Testis (tissue), 3 donors: ENCODE measurements around the gene TNFAIP8L1. TPM values are rescaled to one million over a fixed set of nuclear protein-coding genes. Genes with fewer than 3 reads are reported as not detected.

Source experiments
- DNase-seq: peaks from one replicate; pipeline ENCODE4 v3.0.0-alpha.2; 2019
- H3K27ac ChIP-seq, 2 donors: fragments of 200-600 bp; sonication (generic); one replicate each; pipeline ENCODE4 v1.5.1; 2019
- H3K27me3 ChIP-seq: fragments of 200-600 bp; sonication (generic); one replicate; pipeline ENCODE4 v1.5.1; 2019
- H3K36me3 ChIP-seq: fragments of 200-600 bp; sonication (generic); one replicate; pipeline ENCODE4 v1.5.1; 2017; ENCODE audit warnings: low read depth; ENCODE audit errors: missing control alignments
- H3K4me1 ChIP-seq: fragments of 200-600 bp; sonication (generic); one replicate; pipeline ENCODE4 v1.5.1; 2019
- H3K4me3 ChIP-seq, 2 donors: fragments of 200-600 bp; sonication (generic); one replicate each; pipeline ENCODE4 v1.5.1; 2017 to 2019
- H3K9me3 ChIP-seq: fragments of 200-600 bp; sonication (generic); one replicate; pipeline ENCODE4 v1.5.1; 2017
- POLR2A ChIP-seq: fragments of 450-650 bp; IDR thresholded peaks from one replicate; pipeline ENCODE4 v1.6.1; 2017; ENCODE audit warnings: antibody characterized with exemption, mild to moderate bottlenecking, moderate library complexity
- WGBS, 2 donors: methylation state at CpG; one replicate each; pipeline ENCODE4 v1.1.5; 2018; 5-methylcytosine and 5-hydroxymethylcytosine counted together
- intact Hi-C: fragments of 100-400 bp; cut with DNase I; formaldehyde crosslinking; loops from one replicate; pipeline ENCODE4 v1.15.1; 2023; ENCODE audit warnings: low total_unique reads
- polyA plus RNA-seq: library from polyadenylated mRNA; stranded (reverse); fragments of 350-450 nt; fragmentation: Illumina TruSeq; extraction: RNeasy Lipid Tissue Mini Kit (QIAGEN cat#74804); gene quantifications from one replicate; pipeline ENCODE4 v1.2.3, GENCODE V29; 2014; ENCODE audit warnings: low read depth, low replicate concordance; ENCODE audit not compliant: insufficient read depth
- total RNA-seq, 2 donors: library from RNA; depleted of rRNA; stranded (reverse); fragments of >200 nt; gene quantifications; one replicate each; pipeline ENCODE4 v1.2.3, GENCODE V29; 2016
- TF ChIP-seq, protein P1 (sequence below), 3 experiments: fragments of 450-650 bp in 2 of 3; fragments of 200-600 bp in 1 of 3; sonication (generic) in 1 of 3; IDR thresholded peaks; one replicate each; pipeline ENCODE4 v1.5.1; 2016 to 2019; ENCODE audit warnings: antibody characterized with exemption in 3 of 3, mild to moderate bottlenecking in 2 of 3, moderate library complexity in 1 of 3

Gene TNFAIP8L1
- total and polyA plus RNA-seq, 3 donors from 2014 or later, result 9.7 to 15.9 (median 13.4) TPM

DNA sequence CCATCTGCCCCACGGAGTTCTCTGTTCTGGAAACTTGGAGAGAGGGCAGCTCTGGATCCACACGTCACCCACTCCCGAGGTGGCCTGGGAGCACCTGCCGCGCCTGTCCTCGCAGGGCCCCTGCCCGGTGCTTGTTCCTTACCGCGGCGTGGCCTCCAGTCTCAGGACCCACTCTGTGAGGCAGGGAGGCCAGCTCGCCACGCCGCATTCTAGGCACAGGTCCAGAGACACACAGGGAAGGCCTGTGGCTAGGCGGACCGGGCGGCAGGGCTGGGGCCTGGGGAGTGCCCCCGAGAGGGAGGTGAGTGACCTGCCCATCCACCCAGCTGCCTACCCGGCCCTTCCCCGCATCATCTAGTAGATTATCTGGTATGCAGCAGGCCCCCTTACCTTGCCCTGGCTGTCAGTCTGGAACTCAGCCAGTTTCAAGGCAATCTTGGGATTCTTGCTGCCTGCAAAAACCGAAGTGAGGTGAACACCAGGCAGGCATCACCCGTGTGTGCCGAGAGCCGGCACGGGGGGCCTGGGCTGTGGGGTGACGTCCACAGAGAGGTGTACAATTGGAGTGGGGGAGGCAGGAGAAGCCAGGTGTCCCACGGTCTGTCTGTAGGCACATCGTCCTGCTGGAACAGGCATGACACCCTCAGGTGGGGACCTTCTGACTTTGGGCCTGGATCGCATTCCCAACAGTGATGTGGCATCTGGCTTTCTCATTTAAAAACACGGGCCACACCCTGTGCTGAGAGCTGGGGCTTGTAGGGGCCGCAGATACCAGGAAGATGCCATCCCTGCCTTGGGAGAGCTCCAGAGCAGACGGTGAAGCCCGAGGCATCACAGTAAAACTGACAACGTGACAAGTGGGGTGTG lies 60.7 kb downstream of the TNFAIP8L1 start:
- Histone ChIP-seq H3K27ac (no peak overlapping the region), H3K4me3 (no peak overlapping the region), H3K36me3 (no peaks in the 10 kb centered on the region), H3K4me1 (peaks cover 8% of the 10 kb centered on the region), H3K27me3 (no peaks in the 10 kb centered on the region), H3K9me3 (no peaks in the 10 kb centered on the region)
- DNase-seq, result no peak
- intact Hi-C loops, result no loop called here
- no peak for TF ChIP-seq POLR2A
- TF ChIP-seq, protein P1, sequence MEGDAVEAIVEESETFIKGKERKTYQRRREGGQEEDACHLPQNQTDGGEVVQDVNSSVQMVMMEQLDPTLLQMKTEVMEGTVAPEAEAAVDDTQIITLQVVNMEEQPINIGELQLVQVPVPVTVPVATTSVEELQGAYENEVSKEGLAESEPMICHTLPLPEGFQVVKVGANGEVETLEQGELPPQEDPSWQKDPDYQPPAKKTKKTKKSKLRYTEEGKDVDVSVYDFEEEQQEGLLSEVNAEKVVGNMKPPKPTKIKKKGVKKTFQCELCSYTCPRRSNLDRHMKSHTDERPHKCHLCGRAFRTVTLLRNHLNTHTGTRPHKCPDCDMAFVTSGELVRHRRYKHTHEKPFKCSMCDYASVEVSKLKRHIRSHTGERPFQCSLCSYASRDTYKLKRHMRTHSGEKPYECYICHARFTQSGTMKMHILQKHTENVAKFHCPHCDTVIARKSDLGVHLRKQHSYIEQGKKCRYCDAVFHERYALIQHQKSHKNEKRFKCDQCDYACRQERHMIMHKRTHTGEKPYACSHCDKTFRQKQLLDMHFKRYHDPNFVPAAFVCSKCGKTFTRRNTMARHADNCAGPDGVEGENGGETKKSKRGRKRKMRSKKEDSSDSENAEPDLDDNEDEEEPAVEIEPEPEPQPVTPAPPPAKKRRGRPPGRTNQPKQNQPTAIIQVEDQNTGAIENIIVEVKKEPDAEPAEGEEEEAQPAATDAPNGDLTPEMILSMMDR (IDR thresholded peaks at IDR 0.05), result no peak
- WGBS, 2 donors, result 91 to 92% methylated on average over 22 to 32 of the region's 33 CpGs

GRCh38 chr19:4700693-4700970 lies 61.3 kb downstream of the TNFAIP8L1 start:
- no peaks in the 10 kb centered on the region for H3K9me3 ChIP-seq
- no peak overlapping the region for H3K4me3 ChIP-seq
- H3K36me3 ChIP-seq, result no peaks in the 10 kb centered on the region
- WGBS, 2 donors, result 94 to 97% methylated on average over 10 to 11 of the region's 11 CpGs
- no peak overlapping the region for H3K27ac ChIP-seq
- no peak for DNase-seq
- no peaks in the 10 kb centered on the region for H3K27me3 ChIP-seq
- peaks cover 13% of the 10 kb centered on the region for H3K4me1 ChIP-seq
- intact Hi-C loops, result no loop called here
- TF ChIP-seq, protein P1 (IDR thresholded peaks at IDR 0.05), result no peak
- no peak for TF ChIP-seq POLR2A

DNA sequence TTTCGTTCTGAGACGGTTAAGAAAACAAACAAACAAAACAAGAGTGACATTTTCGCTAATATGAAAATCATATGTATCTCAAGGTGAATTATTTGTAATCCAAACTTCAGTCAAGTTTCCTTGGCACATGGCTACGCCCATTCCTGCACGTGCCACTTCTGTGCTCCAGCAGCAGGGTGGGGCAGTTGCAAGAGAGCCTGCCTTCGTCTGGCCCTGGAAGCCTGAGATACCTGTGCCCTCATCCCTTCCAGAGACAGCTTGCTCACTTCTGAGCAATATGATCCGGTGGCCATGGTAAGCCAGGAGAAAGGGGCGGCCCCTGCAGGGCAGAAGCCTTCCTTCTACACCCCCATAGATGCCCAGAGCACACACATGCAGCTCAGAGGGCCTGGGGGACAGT lies 62.2 kb downstream of the TNFAIP8L1 start:
- Histone ChIP-seq H3K36me3 (no peaks in the 10 kb centered on the region), H3K27ac (no peak overlapping the region), H3K9me3 (no peaks in the 10 kb centered on the region), H3K27me3 (no peaks in the 10 kb centered on the region), H3K4me3 (no peak overlapping the region), H3K4me1 (peaks cover 22% of the 10 kb centered on the region)
- TF ChIP-seq POLR2A, result no peak
- TF ChIP-seq, protein P1 (IDR thresholded peaks at IDR 0.05), result no peak
- intact Hi-C loops, result no loop called here
- no peak for DNase-seq
- 94 to 95% methylated on average over 8 of the region's 8 CpGs for WGBS, 2 donors

- WGBS, 2 donors, result 94% methylated on average over 10 to 11 of the region's 11 CpGs
- peaks cover 26% of the 10 kb centered on the region for H3K4me1 ChIP-seq
- H3K27me3 ChIP-seq, result no peaks in the 10 kb centered on the region
- no peaks in the 10 kb centered on the region for H3K9me3 ChIP-seq
- no peak for DNase-seq
- no peaks in the 10 kb centered on the region for H3K36me3 ChIP-seq
- no peak for TF ChIP-seq POLR2A
- TF ChIP-seq, protein P1 (IDR thresholded peaks at IDR 0.05), result no peak
- H3K4me3 ChIP-seq, result no peak overlapping the region
- intact Hi-C loops, result no loop called here
- no peak overlapping the region for H3K27ac ChIP-seq
These were observed 63.4 kb downstream of the TNFAIP8L1 start for GRCh38 chr19:4702764-4703163.
